Hepatic stellate cell (primary cell): ENCODE data around the gene ADAMTS13.
A peak's percentile ranks its signal among the peaks of the same experiment; 100 is the strongest.

Source experiments
- DNase-seq: peaks from one replicate; pipeline ENCODE4 v3.0.0; 2011; ENCODE audit warnings: low spot score

The ADAMTS13 gene

GRCh38 chr9:133472277-133472645, 50.1 kb downstream of the ADAMTS13 start:
- DNase-seq: no peak

DNA sequence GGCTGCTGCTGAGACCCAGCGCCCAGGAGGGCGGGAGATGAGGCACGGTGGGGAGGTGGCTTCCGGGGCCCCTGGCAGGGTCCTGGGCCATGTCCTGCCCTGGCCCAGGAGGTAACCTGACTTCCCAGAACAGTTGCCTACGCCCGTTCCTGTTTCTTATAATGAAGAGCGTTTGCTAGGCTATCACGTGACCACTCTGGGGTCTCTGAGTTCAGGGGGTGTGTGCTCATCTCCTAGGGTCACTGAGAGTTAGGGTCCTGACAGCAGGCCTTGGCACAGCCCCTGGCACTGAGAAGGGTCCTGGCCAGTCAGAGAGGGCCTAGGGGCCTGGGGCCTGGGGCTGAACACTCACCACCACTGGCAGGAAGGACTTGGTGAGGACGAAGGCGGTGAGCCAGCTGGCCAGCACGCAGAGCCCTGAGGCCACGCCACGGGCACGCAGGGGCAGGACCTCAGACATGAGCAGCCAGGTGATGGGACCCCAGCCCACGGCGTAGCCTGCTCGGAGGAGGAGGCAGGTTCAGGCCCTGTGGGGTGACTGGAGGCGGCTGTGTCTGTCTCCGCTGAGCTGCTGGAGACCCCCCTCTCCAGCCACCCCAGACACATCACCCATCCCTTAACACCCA, 50.7 kb downstream of the ADAMTS13 start:
- no peak for DNase-seq

DNA sequence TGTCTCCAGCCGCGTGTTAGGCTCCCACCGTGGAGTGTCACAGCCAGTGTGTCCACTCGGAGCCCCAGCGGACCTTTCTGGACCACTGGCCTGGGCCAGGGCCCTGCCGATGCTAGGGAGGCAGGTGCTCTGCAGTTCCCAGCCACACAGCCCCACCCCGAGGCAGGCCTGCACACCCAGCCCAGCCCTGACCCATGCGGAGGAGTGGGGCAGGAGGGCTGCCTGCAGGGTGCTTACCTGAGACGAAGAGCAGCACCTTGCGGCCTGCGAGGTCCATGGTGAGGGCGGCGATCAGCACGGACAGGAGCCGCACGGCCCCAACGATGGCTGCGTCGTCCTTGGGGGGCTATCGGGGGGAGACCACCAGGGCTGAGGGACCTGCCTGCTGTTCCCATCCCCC, 51.6 kb downstream of the ADAMTS13 start:
- no peak for DNase-seq

GRCh38 chr9:133474215-133474614, 52.0 kb downstream of the ADAMTS13 start:
- DNase-seq: no peak

- DNase-seq: no peak
These were observed 52.7 kb downstream of the ADAMTS13 start for GRCh38 chr9:133474853-133475252.

DNA sequence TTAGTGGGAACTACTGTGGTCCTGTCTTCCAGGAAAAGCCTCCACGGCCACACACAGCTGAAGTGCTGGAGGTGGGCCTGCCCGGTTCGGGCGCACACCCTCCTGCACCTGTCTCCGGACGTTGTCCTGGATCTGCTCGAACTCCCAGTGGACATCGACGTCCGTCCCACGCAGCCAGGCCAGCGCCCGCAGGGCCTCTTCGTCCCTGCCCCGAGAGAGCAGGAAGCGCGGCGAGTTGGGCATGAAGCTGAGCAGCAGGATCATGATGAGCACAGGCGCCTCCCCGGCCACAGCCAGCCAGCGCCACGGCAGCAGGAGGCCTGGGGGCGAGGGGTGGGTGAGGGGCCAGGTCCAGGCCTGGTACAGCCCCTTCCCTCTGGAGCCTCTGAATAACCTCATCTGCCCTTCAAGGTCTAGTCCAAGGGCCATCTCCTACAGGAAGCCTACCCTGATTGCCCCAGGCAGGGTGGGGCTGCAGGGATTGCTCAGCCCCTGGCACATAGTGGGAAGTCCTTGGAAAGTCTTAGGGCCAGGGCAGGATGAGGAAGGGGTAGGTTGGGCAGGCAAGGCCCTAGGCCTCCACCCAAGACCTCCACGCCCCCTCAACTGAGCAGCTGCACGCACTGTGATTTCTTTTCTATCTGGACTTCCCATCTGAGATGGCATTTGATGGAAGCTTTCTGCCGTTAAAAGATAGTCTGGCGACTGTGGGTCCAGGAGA, 53.3 kb downstream of the ADAMTS13 start:
- DNase-seq: no peak

- DNase-seq: no peak
These were observed 54.1 kb downstream of the ADAMTS13 start for GRCh38 chr9:133476036-133476931.

DNA sequence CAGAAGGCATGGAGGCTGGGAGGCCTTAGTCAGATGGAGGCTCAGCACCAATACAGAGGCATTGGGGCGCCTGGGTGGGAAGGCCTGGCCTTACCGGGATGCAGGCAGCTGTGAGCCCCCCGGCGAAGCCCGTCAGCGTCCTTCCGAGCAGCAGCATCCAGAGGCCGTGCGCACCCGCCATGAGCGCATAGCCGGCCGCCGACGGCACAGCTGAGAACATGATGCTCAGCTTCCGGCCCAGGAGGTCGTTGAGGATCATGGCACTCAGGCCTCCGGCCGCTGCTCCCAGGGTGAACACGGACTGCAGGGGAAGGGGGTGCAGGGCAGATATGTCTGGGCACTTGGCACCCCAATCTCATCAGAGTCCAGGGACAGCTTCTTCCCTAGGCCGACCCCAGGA, 54.8 kb downstream of the ADAMTS13 start:
- DNase-seq: no peak

DNA sequence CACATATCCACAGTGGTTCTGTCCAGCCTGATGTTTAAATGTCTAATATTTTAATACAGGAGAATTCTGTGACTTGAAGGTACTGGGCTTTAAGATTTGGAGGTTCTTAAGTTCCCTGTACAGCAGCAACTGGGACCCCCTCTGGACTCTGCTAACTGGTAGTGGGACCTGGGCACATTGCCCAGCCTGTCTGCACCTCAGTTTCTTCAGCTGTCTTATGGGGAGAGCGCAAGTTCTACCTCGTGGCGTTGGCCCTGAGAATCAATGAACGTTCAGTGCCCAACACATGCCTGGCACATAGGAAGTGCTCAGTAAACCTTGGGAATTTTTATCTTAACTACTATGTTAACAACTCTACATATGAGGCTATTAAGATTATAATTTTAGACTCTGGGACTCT, 55.3 kb downstream of the ADAMTS13 start:
- no peak for DNase-seq

DNA sequence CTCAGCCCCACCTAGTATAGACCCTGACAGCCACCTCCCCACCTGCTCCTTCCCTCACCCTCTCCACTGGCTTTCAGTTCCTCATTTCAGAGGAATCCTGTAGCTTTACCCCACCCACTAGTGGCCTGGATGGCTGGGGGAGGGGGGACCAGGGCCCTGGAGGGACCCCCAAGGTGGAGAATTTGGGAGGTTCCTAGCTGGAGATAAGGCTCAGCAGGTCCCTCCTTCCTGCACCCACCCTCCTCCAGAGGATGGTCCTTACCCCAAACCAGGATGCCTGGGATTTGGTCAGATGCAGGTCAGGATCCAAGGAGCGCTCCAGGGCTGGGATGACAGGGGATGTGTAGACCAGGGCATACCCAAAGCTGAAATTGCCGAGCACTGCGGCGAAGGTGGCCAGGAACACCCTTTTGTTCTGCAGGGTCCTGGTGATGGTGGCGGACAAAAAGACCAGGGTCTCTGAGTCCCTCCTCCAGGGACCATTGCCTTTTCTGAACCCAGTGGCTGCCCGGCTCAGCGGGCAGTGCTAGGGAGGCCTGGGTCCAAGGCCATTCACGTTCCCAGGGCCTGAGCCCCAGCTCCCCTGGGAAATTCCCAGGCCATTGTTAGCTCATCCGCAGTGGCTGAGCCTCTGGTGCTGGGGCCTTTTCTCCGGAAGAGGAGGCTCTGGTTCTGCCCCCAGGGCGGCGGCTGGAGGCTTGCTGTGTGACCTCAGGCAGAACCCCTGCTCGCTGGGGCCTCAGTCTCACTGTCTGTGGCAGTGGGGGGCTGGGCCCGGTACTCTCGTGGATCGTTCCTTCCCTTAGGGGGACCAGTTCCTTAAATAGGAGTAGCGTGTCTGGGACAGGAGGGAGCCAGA, 56.1 kb downstream of the ADAMTS13 start:
- DNase-seq: peak; percentile 51

- DNase-seq: peak; percentile 98
These were observed 56.9 kb downstream of the ADAMTS13 start, which contains the start of gene SLC2A6 for GRCh38 chr9:133478851-133479711. Gene SLC2A6 (minus strand): TSS chr9:133479099. CDS start chr9:133479059, 40 bp downstream.

GRCh38 chr9:133483611-133484010, 61.4 kb downstream of the ADAMTS13 start:
- DNase-seq: no peak

- DNase-seq: no peak
These were observed 62.7 kb downstream of the ADAMTS13 start for GRCh38 chr9:133484671-133485437.

DNA sequence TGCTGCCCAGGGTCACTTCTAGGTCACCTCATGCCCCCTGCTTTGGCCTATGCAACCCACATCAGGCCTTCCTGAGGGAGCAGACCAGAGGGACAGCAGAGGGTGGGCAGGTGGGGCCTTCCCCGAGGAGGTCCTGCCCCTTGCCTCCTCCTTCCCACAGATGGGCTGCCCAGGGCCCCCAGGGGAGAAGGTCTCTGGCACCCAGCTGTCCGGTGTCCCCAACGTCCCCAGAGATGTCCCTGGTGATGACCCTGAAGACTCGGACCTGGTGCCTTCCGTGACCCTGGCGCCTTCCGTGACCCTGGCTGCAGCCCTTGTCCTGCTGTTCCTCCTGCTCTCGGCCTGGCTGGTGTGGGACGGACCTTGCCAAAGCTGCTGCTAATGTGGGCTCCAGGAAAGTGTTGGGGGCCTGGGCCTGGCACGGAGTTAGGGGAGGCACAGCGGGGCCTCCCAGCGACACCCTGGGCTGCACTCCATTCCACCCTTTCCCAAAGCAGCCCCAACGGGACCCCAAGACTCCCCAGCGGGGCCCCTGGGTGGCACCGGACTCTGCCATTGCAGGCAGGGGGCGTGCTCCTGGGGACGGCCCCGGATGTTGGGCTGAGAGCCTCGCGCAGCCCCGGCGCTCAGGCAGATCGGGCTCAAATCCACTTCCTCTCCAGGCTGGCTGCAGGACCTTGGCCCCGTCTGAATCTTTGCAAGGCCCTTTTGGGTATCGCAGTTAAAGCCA, 63.5 kb downstream of the ADAMTS13 start:
- no peak for DNase-seq

DNA sequence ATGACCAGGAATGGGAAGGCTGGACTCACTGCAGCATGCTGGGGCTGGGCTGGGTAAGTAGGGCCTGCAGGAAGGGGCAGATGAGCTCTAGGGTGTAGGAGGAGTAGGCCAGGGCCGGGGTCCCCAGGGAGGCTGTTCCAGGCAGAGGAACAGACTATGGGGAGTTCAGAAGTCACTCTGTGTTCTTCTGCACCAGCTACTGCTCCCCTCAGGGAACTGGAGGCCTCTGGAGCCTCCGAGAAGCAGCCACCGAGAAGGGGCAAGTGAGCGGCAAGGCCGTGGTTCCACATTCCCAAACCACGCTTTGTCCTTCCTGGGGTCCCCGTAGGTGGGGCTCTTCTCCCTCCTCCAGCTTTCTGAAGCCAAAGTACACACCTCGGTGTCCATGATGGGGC, 65.2 kb downstream of the ADAMTS13 start:
- DNase-seq: no peak

DNA sequence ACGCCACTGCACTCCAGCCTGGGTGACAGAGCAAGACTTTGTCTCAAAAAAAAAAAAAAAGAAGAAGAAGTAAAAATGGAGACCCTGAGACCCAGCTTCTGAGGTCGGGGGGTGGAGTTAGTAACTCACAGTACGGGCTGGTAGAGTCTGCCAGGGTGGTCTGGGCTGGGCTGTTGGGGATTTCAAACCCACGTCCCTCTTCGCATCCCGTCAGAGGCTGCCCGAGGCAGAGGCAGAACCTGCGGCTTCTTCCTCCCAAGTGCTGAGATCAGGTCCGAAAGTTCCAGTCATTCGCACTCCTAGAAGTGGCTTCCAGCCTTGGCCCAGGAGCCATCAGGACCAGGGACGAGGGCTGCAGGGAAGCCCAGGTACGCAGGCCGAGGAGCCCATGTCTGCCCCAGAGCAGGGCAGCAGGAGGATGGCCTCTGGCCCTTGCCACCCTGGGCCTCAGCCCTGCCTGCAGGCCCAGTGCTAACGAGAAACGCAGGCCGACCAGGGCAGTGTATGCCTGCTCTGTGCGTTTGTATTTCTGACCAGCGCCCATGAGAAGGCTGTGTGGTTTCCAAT, 66.6 kb downstream of the ADAMTS13 start:
- DNase-seq: no peak

DNA sequence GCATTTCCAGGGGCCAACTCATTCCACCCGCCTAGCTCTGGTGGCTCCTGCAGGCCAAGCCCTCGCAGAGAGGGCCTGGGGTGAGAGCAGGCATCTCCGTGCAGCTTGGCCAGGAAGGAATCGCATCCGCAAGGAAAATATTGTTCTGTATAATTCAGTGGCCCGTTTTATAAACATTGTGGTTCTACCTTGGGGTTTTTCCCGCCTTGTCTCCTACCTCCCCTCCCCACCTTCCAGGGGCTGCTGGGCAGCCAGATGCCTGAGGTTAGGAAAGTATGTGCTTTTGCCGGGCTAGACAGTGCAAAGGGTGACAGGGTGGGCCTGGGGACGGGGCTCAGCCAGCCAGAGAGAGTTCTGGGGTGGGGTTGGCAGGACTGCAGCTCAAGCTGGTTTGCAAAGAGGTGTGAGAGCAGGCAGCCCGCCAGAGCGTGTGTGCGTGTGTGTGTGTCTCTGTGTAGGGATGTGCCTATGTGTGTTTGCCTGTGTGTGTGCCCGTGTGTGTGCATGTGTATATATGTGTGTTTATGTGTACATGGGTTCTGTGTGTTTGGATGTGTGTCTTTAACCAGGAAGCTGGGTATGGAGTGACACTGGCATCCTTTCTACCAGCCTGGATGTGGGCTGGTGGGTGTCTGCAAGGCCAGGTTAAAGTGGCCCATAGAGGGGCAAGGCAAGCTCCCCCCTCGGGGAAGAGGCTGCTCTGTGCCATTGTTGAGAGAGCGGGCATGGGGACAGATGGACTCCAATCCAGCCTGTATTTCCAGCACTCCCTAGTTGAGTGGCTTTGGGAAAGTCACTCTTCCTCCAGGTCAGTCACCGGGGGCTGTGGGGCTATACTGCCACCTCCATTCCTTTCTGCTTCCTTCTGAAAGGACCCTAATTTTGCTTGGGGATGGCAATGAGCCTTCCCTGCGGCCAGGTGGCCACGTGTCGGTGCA, 67.4 kb downstream of the ADAMTS13 start:
- no peak for DNase-seq

DNA sequence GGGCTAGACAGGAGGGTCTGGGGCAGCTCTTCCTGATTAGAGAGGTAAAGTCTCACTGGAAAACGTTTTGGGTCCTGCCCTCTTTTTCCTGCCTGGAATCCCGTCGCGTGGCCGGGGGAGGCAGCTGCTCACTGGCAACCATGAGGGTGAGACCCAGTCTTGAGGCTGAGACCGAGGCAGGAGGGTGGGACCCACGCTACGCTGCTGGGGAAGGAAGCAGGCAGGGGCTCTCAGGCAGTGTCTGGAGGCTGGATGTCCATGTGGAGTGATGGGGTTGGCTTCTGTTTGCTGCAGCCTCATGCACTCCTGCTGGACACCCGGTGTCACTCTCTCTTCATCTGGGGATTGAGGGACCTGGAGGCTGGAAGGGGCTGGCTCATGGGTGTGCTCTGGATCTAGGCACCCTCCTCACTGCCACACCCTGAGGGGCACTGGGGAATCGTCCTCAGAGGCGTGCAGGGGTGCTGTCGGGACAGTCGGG, 68.1 kb downstream of the ADAMTS13 start:
- DNase-seq: no peak
